IMR-90 (cell line): ENCODE measurements around the gene MRGPRF. TPM values are rescaled to one million over a fixed set of nuclear protein-coding genes. Genes with fewer than 3 reads are reported as not detected.

ENCODE experiments used
- ATAC-seq: fragments of 200-7000 bp; cut with Tn5 transposase; 2 replicates; pipeline ENCODE4 v1.9.1; 2020; ENCODE audit warnings: low read depth, mild to moderate bottlenecking, moderate library complexity
- BruUV-seq: library from RNA; stranded (reverse); fragments of 400-500 nt; replicated peaks from 2 replicates; lab custom pipeline; 2021; lab: Mats Ljungman, UMichigan
- CTCF ChIA-PET: fragments of 300-600 bp; formaldehyde crosslinking; extraction: SDS; loops from one replicate; lab custom pipeline; 2021; ENCODE audit warnings: antibody characterized with exemption; lab: Yijun Ruan, JAX
- POLR2A ChIA-PET: fragments of 300-600 bp; sonication (Branson Sonifier 250); formaldehyde crosslinking; loops from one replicate; lab custom pipeline; 2022; ENCODE audit warnings: antibody characterized with exemption; ENCODE audit not compliant: unreplicated experiment; lab: Charles Lee
- DNase-seq: peaks from one replicate; pipeline ENCODE4 v3.0.0; 2013
- H2AFZ ChIP-seq: replicated peaks from 2 replicates; pipeline ENCODE3; 2013; ENCODE audit warnings: low read length, mild to moderate bottlenecking; ENCODE audit not compliant: poor library complexity
- H2AK5ac ChIP-seq: 2 replicates; pipeline ENCODE4 v1.6.1; 2013; ENCODE audit warnings: low read depth, low read length, inconsistent platforms
- H2AK9ac ChIP-seq: replicated peaks from 2 replicates; pipeline ENCODE3; 2013; ENCODE audit warnings: mild to moderate bottlenecking, low read depth, low read length, moderate library complexity; ENCODE audit not compliant: poor library complexity
- H2BK120ac ChIP-seq: 2 replicates; pipeline ENCODE4 v1.6.1; 2013; ENCODE audit warnings: low read depth, low read length, inconsistent platforms
- H2BK15ac ChIP-seq: 3 replicates; pipeline ENCODE4 v1.6.1; 2013; ENCODE audit warnings: low read depth, low read length, inconsistent platforms
- H2BK20ac ChIP-seq: 2 replicates; pipeline ENCODE4 v1.6.1; 2013; ENCODE audit warnings: low read depth, mild to moderate bottlenecking, inconsistent platforms, low read length, moderate library complexity
- H2BK5ac ChIP-seq: 2 replicates; pipeline ENCODE4 v1.6.1; 2013; ENCODE audit warnings: mild to moderate bottlenecking, low read depth, low read length, inconsistent platforms; ENCODE audit not compliant: poor library complexity, severe bottlenecking
- H3K14ac ChIP-seq: replicated peaks from 2 replicates; pipeline ENCODE4 v1.6.1; 2013; ENCODE audit warnings: low read depth, low read length, inconsistent platforms
- H3K18ac ChIP-seq: 2 replicates; pipeline ENCODE4 v1.6.1; 2013; ENCODE audit warnings: low read depth, low read length, control low read depth
- H3K23ac ChIP-seq: 2 replicates; pipeline ENCODE4 v1.6.1; 2013; ENCODE audit warnings: low read depth, low read length, inconsistent platforms
- H3K27ac ChIP-seq: 2 replicates; pipeline ENCODE4 v1.5.1; 2013; ENCODE audit warnings: mild to moderate bottlenecking, control low read depth, low read length; ENCODE audit not compliant: insufficient read depth
- H3K27me3 ChIP-seq: 2 replicates; pipeline ENCODE4 v1.6.1; 2013; ENCODE audit warnings: low read length; ENCODE audit not compliant: control insufficient read depth, insufficient read depth
- H3K36me3 ChIP-seq: 2 replicates; pipeline ENCODE4 v1.6.1; 2013; ENCODE audit warnings: low read length, mixed read lengths; ENCODE audit not compliant: control insufficient read depth, insufficient read depth
- H3K4ac ChIP-seq: 2 replicates; pipeline ENCODE4 v1.6.1; 2013; ENCODE audit warnings: low read depth, low read length, inconsistent platforms
- H3K4me1 ChIP-seq: 2 replicates; pipeline ENCODE4 v1.6.1; 2013; ENCODE audit warnings: low read length, mixed read lengths; ENCODE audit not compliant: control insufficient read depth, insufficient read depth
- H3K4me2 ChIP-seq: 2 replicates; pipeline ENCODE4 v1.6.1; 2013; ENCODE audit warnings: low read depth, mild to moderate bottlenecking, control low read depth, low read length, moderate library complexity
- H3K4me3 ChIP-seq: 2 replicates; pipeline ENCODE4 v1.5.1; 2013; ENCODE audit warnings: low read depth, mild to moderate bottlenecking, control low read depth, low read length, moderate library complexity; ENCODE audit not compliant: insufficient read depth
- H3K56ac ChIP-seq: 2 replicates; pipeline ENCODE4 v1.6.1; 2013; ENCODE audit warnings: low read length, inconsistent platforms; ENCODE audit not compliant: insufficient read depth; ENCODE audit errors: extremely low read depth
- H3K79me1 ChIP-seq, 2 experiments: 2 replicates each; pipeline ENCODE4 v1.6.1; 2013; ENCODE audit warnings: low read length in 2 of 2, inconsistent platforms in 1 of 2, low read depth in 1 of 2
- H3K9ac ChIP-seq: 2 replicates; pipeline ENCODE4 v1.6.1; 2013; ENCODE audit warnings: low read depth, low read length, control low read depth
- H3K9me1 ChIP-seq: 2 replicates; pipeline ENCODE4 v1.6.1; 2013; ENCODE audit warnings: low read length, inconsistent platforms; ENCODE audit not compliant: insufficient read depth
- H3K9me3 ChIP-seq: 2 replicates; pipeline ENCODE4 v1.6.1; 2013; ENCODE audit warnings: low read length; ENCODE audit not compliant: control insufficient read depth, insufficient read depth
- H4K20me1 ChIP-seq: 2 replicates; pipeline ENCODE4 v1.6.1; 2013; ENCODE audit warnings: low read length, inconsistent platforms; ENCODE audit not compliant: insufficient read depth
- H4K5ac ChIP-seq: 2 replicates; pipeline ENCODE4 v1.6.1; 2013; ENCODE audit warnings: mild to moderate bottlenecking, low read depth, low read length, control low read depth
- H4K8ac ChIP-seq, 2 experiments: 2 replicates each; pipeline ENCODE4 v1.6.1; 2013; ENCODE audit warnings: low read depth in 2 of 2, low read length in 2 of 2, control low read depth in 1 of 2, inconsistent platforms in 1 of 2
- H4K91ac ChIP-seq: 2 replicates; pipeline ENCODE4 v1.6.1; 2013; ENCODE audit warnings: low read depth, low read length, inconsistent platforms; ENCODE audit not compliant: insufficient read depth
- BHLHE40 ChIP-seq: fragments of 150-350 bp; IDR thresholded peaks from 2 replicates; pipeline ENCODE4 v1.6.1; 2016; ENCODE audit warnings: mild to moderate bottlenecking, low read depth, low read length
- CEBPB ChIP-seq: IDR thresholded peaks from 2 replicates; pipeline ENCODE4 v1.6.1; 2012; ENCODE audit warnings: low read depth, low read length, improper control_type of control experiment
- CHD1 ChIP-seq: IDR thresholded peaks from 2 replicates; pipeline ENCODE4 v1.6.1; 2012; ENCODE audit warnings: low read depth, low read length, improper control_type of control experiment
- CTCF ChIP-seq: conservative IDR thresholded peaks from 2 replicates; pipeline ENCODE4 v1.5.1; 2012; ENCODE audit warnings: mild to moderate bottlenecking, low read depth, low read length, improper control_type of control experiment
- ELK1 ChIP-seq: fragments of 150-350 bp; IDR thresholded peaks from 2 replicates; pipeline ENCODE4 v1.6.1; 2016; ENCODE audit warnings: low read depth, mild to moderate bottlenecking, low read length, moderate library complexity, borderline replicate concordance
- FOS ChIP-seq: fragments of 150-350 bp; IDR thresholded peaks from 2 replicates; pipeline ENCODE4 v1.6.1; 2016; ENCODE audit warnings: low read depth, low read length
- MAFK ChIP-seq: IDR thresholded peaks from 2 replicates; pipeline ENCODE4 v1.6.1; 2012; ENCODE audit warnings: low read depth, low read length, improper control_type of control experiment
- MAZ ChIP-seq: IDR thresholded peaks from 2 replicates; pipeline ENCODE4 v1.6.1; 2012; ENCODE audit warnings: low read depth, mild to moderate bottlenecking, low read length, improper control_type of control experiment, moderate library complexity, borderline replicate concordance
- NFE2L2 ChIP-seq: fragments of 150-350 bp; IDR thresholded peaks from 2 replicates; pipeline ENCODE4 v1.6.1; 2016; ENCODE audit warnings: low read depth, mild to moderate bottlenecking, low read length
- POLR2A ChIP-seq: IDR thresholded peaks from 2 replicates; pipeline ENCODE4 v1.6.1; 2012; ENCODE audit warnings: mild to moderate bottlenecking, low read depth, low read length
- RAD21 ChIP-seq: IDR thresholded peaks from 2 replicates; pipeline ENCODE4 v1.6.1; 2012; ENCODE audit warnings: low read length, improper control_type of control experiment
- RCOR1 ChIP-seq: IDR thresholded peaks from 2 replicates; pipeline ENCODE4 v1.6.1; 2012; ENCODE audit warnings: mild to moderate bottlenecking, low read length, improper control_type of control experiment; ENCODE audit not compliant: insufficient replicate concordance
- RFX5 ChIP-seq: IDR thresholded peaks from 2 replicates; pipeline ENCODE4 v1.8.0; 2012; ENCODE audit warnings: low read depth, mild to moderate bottlenecking, low read length, moderate library complexity
- SMC3 ChIP-seq: fragments of 150-350 bp; IDR thresholded peaks from 2 replicates; pipeline ENCODE4 v1.6.1; 2016; ENCODE audit warnings: low read depth, mild to moderate bottlenecking, antibody characterized with exemption, low read length, moderate library complexity
- USF2 ChIP-seq: fragments of 150-350 bp; IDR thresholded peaks from 2 replicates; pipeline ENCODE4 v1.6.1; 2017; ENCODE audit warnings: mild to moderate bottlenecking, antibody characterized with exemption, low read length, low read depth
- WGBS, 2 experiments: methylation state at CpG; one replicate each; pipeline versions ENCODE4 v1.1.5 to v1.1.7; 2013; ENCODE audit warnings: missing lambda C conversion rate in 2 of 2; ENCODE audit not compliant: insufficient read length in 1 of 2; ENCODE audit errors: extremely low coverage in 2 of 2; 5-methylcytosine and 5-hydroxymethylcytosine counted together
- dilution Hi-C: fragments of 300-500 bp; cut with HindIII; formaldehyde crosslinking; loops from one replicate; pipeline ENCODE4 v1.14.3; 2018; ENCODE audit warnings: low sequenced_read_pairs; ENCODE audit not compliant: unreplicated experiment
- in situ Hi-C: fragments of 300-500 bp; cut with MboI; formaldehyde crosslinking; loops from 3 replicates; pipeline ENCODE4 v1.14.3; 2019; ENCODE audit warnings: low sequenced_read_pairs, inconsistent platforms, mixed read lengths
- intact Hi-C: fragments of 100-400 bp; cut with micrococcal nuclease; formaldehyde crosslinking; loops from 2 replicates; pipeline ENCODE4 v1.10.0; 2022
- polyA plus RNA-seq, 3 experiments: library from polyadenylated mRNA; depleted of rRNA; stranded (reverse); fragments of >200 nt; gene quantifications; 2 replicates each; pipeline ENCODE4 v1.2.3, GENCODE V29; 2012; ENCODE audit warnings: low replicate concordance in 1 of 3
- total RNA-seq: library from RNA; depleted of rRNA; stranded (reverse); fragments of >200 nt; gene quantifications from 2 replicates; pipeline ENCODE4 v1.2.3, GENCODE V29; 2012

The MRGPRF gene
- total and polyA plus RNA-seq, 2 of the 4 experiments (the other 2 are of a cell fraction) = 6.3 to 28.8 TPM

GRCh38 chr11:69050592-69051380, 37.7 kb upstream of the MRGPRF start:
- Histone ChIP-seq H3K4ac (no peak overlapping the region), H3K9me3 (no peaks in the 10 kb centered on the region), H4K8ac (no peak overlapping the region), H3K4me1 (peaks cover 9% of the 10 kb centered on the region), H4K5ac (no peak overlapping the region), H3K4me3 (no peak overlapping the region), H3K36me3 (peaks cover 18% of the 10 kb centered on the region), H3K79me1 (peaks cover 9 to 72% of the 10 kb centered on the region in 2 experiments), H3K4me2 (no peak overlapping the region), H2BK20ac (no peak overlapping the region), H3K9me1 (peaks cover 7% of the 10 kb centered on the region; the same call in 1 of the 2 replicates), H3K56ac (no peak overlapping the region), H3K27ac (no peak overlapping the region), H2AK5ac (no peak overlapping the region), H3K9ac (no peak overlapping the region), H2AK9ac (peak overlapping the region; percentile 22), H3K23ac (no peak overlapping the region), H4K91ac (no peak overlapping the region), H3K27me3 (no peaks in the 10 kb centered on the region), H3K18ac (no peak overlapping the region), H2BK5ac (no peak overlapping the region), H2BK15ac (no peak overlapping the region), H4K20me1 (peaks cover 33% of the 10 kb centered on the region), H2AFZ (no peak overlapping the region), H2BK120ac (no peak overlapping the region), H3K14ac (no peak overlapping the region)
- TF ChIP-seq ELK1 = no peak
- TF ChIP-seq FOS = no peak
- TF ChIP-seq BHLHE40 = no peak
- TF ChIP-seq RCOR1 = no peak
- TF ChIP-seq MAZ = no peak
- TF ChIP-seq CTCF = no peak
- no peak for TF ChIP-seq RFX5
- TF ChIP-seq POLR2A = no peak
- TF ChIP-seq CEBPB = no peak
- no peak for TF ChIP-seq CHD1
- TF ChIP-seq SMC3 = no peak
- no peak for TF ChIP-seq USF2
- no peak for TF ChIP-seq MAFK
- TF ChIP-seq RAD21 = no peak
- no peak for TF ChIP-seq NFE2L2
- ATAC-seq (no peak), DNase-seq (no peak)
- CTCF ChIA-PET = no interaction called here
- intact Hi-C loops = no loop called here
- in situ Hi-C loops = no loop called here
- 92% methylated on average over 9 of the region's 18 CpGs; no CpG with 5 or more reads in 1 of the 2 experiments for WGBS, 2 experiments
- BruUV-seq = no TSS peak
- dilution Hi-C loops = no loop called here
- POLR2A ChIA-PET = no interaction called here
